Testis (tissue), 3 donors: ENCODE measurements around the gene SCAMP5. TPM values are rescaled to one million over a fixed set of nuclear protein-coding genes. Genes with fewer than 3 reads are reported as not detected.

Source experiments
- DNase-seq: peaks from one replicate; pipeline ENCODE4 v3.0.0-alpha.2; 2019
- H3K27ac ChIP-seq, 2 donors: fragments of 200-600 bp; sonication (generic); one replicate each; pipeline ENCODE4 v1.5.1; 2019
- H3K27me3 ChIP-seq: fragments of 200-600 bp; sonication (generic); one replicate; pipeline ENCODE4 v1.5.1; 2019
- H3K36me3 ChIP-seq: fragments of 200-600 bp; sonication (generic); one replicate; pipeline ENCODE4 v1.5.1; 2017; ENCODE audit warnings: low read depth; ENCODE audit errors: missing control alignments
- H3K4me1 ChIP-seq: fragments of 200-600 bp; sonication (generic); one replicate; pipeline ENCODE4 v1.5.1; 2019
- H3K4me3 ChIP-seq, 2 donors: fragments of 200-600 bp; sonication (generic); one replicate each; pipeline ENCODE4 v1.5.1; 2017 to 2019
- H3K9me3 ChIP-seq: fragments of 200-600 bp; sonication (generic); one replicate; pipeline ENCODE4 v1.5.1; 2017
- POLR2A ChIP-seq: fragments of 450-650 bp; IDR thresholded peaks from one replicate; pipeline ENCODE4 v1.6.1; 2017; ENCODE audit warnings: antibody characterized with exemption, mild to moderate bottlenecking, moderate library complexity
- WGBS, 2 donors: methylation state at CpG; one replicate each; pipeline ENCODE4 v1.1.5; 2018; 5-methylcytosine and 5-hydroxymethylcytosine counted together
- intact Hi-C: fragments of 100-400 bp; cut with DNase I; formaldehyde crosslinking; loops from one replicate; pipeline ENCODE4 v1.15.1; 2023; ENCODE audit warnings: low total_unique reads
- polyA plus RNA-seq: library from polyadenylated mRNA; stranded (reverse); fragments of 350-450 nt; fragmentation: Illumina TruSeq; extraction: RNeasy Lipid Tissue Mini Kit (QIAGEN cat#74804); gene quantifications from one replicate; pipeline ENCODE4 v1.2.3, GENCODE V29; 2014; ENCODE audit warnings: low read depth, low replicate concordance; ENCODE audit not compliant: insufficient read depth
- total RNA-seq, 2 donors: library from RNA; depleted of rRNA; stranded (reverse); fragments of >200 nt; gene quantifications; one replicate each; pipeline ENCODE4 v1.2.3, GENCODE V29; 2016
- TF ChIP-seq, protein P1 (sequence below), 3 experiments: fragments of 450-650 bp in 2 of 3; fragments of 200-600 bp in 1 of 3; sonication (generic) in 1 of 3; IDR thresholded peaks; one replicate each; pipeline ENCODE4 v1.5.1; 2016 to 2019; ENCODE audit warnings: antibody characterized with exemption in 3 of 3, mild to moderate bottlenecking in 2 of 3, moderate library complexity in 1 of 3

Gene SCAMP5
- total and polyA plus RNA-seq, 3 donors from 2014 or later, result 25.3 to 37.0 (median 27.4) TPM

DNA sequence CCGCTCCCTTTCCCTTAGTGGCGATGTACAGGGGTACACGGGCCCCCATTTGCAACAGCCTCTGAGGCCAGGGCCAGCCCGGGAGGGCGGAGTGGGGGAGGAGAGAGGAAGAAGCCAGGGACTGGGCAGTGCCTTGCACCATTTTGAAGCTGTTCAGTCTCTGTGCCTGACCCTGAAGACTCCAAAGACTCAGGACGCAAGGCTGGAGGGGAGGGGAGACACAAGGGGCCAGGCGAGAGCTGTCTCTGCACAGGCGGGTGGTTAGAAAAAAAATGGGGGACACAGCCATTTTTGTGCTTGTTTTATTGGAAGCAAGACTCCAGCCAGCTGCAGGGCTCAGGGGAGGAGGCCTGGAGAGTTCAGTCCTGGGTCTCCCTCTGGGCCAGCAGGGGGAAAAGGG is 40.3 kb upstream of the SCAMP5 start:
- Histone ChIP-seq H3K9me3 (no peaks in the 10 kb centered on the region), H3K4me1 (peaks cover 37% of the 10 kb centered on the region), H3K27ac (peak overlapping the region; percentile 66 to 89), H3K27me3 (no peaks in the 10 kb centered on the region), H3K4me3 (peak overlapping the region; percentile 62 to 68), H3K36me3 (no peaks in the 10 kb centered on the region)
- WGBS, 2 donors, result 6 to 12% methylated on average over 7 to 8 of the region's 8 CpGs
- TF ChIP-seq, protein P1, sequence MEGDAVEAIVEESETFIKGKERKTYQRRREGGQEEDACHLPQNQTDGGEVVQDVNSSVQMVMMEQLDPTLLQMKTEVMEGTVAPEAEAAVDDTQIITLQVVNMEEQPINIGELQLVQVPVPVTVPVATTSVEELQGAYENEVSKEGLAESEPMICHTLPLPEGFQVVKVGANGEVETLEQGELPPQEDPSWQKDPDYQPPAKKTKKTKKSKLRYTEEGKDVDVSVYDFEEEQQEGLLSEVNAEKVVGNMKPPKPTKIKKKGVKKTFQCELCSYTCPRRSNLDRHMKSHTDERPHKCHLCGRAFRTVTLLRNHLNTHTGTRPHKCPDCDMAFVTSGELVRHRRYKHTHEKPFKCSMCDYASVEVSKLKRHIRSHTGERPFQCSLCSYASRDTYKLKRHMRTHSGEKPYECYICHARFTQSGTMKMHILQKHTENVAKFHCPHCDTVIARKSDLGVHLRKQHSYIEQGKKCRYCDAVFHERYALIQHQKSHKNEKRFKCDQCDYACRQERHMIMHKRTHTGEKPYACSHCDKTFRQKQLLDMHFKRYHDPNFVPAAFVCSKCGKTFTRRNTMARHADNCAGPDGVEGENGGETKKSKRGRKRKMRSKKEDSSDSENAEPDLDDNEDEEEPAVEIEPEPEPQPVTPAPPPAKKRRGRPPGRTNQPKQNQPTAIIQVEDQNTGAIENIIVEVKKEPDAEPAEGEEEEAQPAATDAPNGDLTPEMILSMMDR (IDR thresholded peaks at IDR 0.05), result no peak
- no peak for TF ChIP-seq POLR2A
- no peak for DNase-seq
- intact Hi-C loops, result loop anchor here (10.0 kb wide), 1 partner anchor 320 kb away; no protein-coding TSS in a partner anchor

DNA sequence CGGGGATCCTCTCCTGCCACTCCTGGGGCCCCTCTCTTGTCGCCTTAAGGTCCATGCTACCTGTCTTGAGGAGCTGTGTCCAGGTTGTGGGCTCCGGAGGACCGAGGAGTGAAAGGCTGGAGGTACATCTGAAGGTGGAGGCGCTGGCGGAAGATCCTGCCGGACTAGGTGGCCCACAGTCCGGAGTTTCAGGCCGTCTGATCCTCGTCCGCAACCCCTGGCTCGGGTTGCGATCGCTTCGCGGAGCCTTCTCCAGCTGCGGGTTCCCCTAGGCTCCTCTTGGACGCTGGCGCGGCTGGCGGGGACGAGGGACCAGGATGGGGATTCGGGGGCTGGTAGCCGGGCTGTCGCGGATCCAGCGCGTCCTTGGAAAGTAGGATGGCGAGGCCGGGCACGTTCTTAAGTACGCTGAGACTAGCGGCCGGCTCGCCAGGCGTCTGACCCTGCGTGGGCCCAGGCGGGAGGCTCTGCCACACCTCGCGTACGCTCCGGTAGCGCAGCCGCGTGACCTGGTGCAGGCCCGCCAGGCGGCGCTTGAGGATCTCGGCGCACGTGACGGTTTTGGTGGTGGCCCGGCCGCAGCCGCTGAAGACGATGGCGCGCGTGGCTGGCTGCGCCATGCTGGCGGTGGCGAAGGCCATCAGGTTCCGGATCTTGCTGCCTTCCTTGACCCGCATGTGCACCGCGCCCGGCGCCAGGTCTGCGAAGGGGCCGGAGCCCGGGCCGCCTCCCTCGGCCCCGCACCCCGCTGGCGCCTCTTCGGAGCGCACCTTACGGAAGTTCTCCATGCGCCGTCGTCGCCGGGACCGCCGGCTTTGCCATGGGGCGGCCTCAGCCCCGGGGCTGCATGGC is 39.3 kb upstream of the SCAMP5 start:
- intact Hi-C loops, result loop anchor here (10.0 kb wide), 1 partner anchor 321 kb away; no protein-coding TSS in a partner anchor
- Histone ChIP-seq H3K4me1 (peaks cover 34% of the 10 kb centered on the region), H3K36me3 (no peaks in the 10 kb centered on the region), H3K27ac (peak overlapping the region; percentile 66 to 89), H3K9me3 (no peaks in the 10 kb centered on the region), H3K27me3 (no peaks in the 10 kb centered on the region), H3K4me3 (peak overlapping the region; percentile 62 to 68)
- DNase-seq, result peak; percentile 90
- TF ChIP-seq POLR2A, result no peak
- TF ChIP-seq, protein P1 (IDR thresholded peaks at IDR 0.05), result peak; percentile 37 to 48 (median 40)
- 9 to 14% methylated on average over 49 to 77 of the region's 88 CpGs for WGBS, 2 donors

DNA sequence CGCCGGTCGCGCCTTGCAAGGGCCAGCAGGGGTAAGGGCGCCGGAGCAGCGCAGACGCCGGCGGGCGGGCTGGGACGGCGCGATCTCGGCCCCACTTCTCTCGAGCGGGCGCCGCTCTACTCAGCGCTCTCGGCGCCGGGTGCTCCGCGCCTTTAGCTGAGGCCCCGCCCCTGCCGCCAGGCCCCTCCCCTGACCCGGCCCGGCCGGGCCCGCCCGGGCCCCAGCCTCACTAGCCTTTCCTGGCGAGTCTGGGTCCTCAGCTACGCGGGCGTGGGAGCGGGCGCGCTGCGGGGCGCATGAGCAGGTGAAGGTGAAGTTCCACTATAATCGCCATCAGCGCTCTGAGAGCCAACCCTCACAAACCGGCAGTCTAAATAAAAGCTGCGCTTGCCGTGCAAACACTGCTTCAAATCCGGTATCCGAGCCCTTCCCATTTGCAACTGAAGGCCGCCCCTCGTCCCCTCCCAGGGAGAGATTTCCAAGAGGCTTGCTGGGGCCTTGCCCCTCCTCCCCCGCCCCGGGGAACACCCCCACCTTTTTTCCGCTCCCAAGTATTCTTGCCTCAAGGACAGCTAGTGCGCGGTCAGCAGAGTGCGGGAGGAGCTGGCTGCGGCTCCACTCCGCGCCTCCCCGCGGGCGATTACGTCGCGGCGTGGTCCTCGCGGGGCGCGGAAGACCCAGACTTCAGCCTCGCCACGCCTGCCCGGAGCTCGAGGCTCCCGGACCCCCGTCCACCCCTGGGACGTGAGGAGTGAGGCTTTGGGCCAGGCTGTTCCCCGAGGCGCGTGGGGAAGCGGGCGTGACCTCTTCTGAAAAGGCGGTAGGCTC is 38.5 kb upstream of the SCAMP5 start, which contains the start of gene RPP25:
TSS of gene RPP25 (minus strand) at position 125 of the 828 bp plus-strand sequence. CDS start 189 bp downstream, outside the sequence.
- no peak for TF ChIP-seq POLR2A
- TF ChIP-seq, protein P1 (IDR thresholded peaks at IDR 0.05), result no peak
- peak; percentile 85 for DNase-seq
- Histone ChIP-seq H3K9me3 (no peaks in the 10 kb centered on the region), H3K4me3 (peak within 1 kb of the TSS; percentile 62 to 68), H3K27ac (peak within 1 kb of the TSS; percentile 72 to 89), H3K36me3 (no peaks in the 10 kb centered on the region), H3K4me1 (peaks cover 34% of the 10 kb centered on the region), H3K27me3 (no peaks in the 10 kb centered on the region)
- intact Hi-C loops, result loop anchor here (10.0 kb wide), 1 partner anchor 322 kb away; no protein-coding TSS in a partner anchor
- 0 to 1% methylated on average over 6 to 59 of the region's 83 CpGs for WGBS, 2 donors

DNA sequence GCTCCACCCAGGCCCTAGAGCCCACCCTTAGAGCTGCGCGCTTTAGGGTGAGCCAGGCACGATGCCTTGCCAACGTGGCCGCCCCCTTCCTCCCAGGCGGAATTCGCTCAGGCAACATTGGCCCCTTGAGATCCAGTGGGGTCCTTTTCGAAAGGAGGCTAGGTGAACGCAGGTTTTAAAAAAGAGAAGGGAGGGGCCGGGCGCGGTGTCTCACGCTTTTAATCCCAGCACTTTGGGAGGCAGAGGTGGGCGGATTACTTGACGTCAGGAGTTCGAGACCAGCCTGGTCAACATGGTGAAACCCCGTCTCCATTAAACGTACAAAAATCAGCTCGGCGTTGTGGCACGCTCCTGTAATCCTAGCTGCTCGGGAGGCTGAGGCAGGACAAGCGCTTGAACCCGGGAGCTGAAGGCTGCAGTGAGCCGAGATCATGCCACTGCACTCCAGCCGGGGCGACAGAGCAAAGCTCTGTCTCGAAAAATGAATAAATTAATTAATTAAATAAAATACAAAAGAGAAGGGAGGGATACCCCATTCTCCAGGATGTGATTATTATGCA is 37.8 kb upstream of the SCAMP5 start:
- H3K36me3 ChIP-seq, result no peaks in the 10 kb centered on the region
- peak; percentile 18 for DNase-seq
- H3K4me3 ChIP-seq, result peak overlapping the region; percentile 62 to 68
- intact Hi-C loops, result loop anchor here (10.0 kb wide), 1 partner anchor 323 kb away; no protein-coding TSS in a partner anchor
- H3K9me3 ChIP-seq, result no peaks in the 10 kb centered on the region
- peaks cover 34% of the 10 kb centered on the region for H3K4me1 ChIP-seq
- 9 to 10% methylated on average over 26 to 28 of the region's 28 CpGs for WGBS, 2 donors
- TF ChIP-seq, protein P1 (IDR thresholded peaks at IDR 0.05), result no peak
- no peak for TF ChIP-seq POLR2A
- peak overlapping the region; percentile 72 to 89 for H3K27ac ChIP-seq
- no peaks in the 10 kb centered on the region for H3K27me3 ChIP-seq
